Spleen (tissue), 11 donors: Measurements from ENCODE around the gene NUB1. TPM values are rescaled to one million over a fixed set of nuclear protein-coding genes. Genes with fewer than 3 reads are reported as not detected.
A peak's percentile ranks its signal among the peaks of the same experiment; 100 is the strongest.

ENCODE experiments used
- DNase-seq: peaks from one replicate; pipeline ENCODE4 v3.0.0-alpha.2; 2020
- H3K27ac ChIP-seq, 8 donors: fragments of 200-600 bp; sonication (generic) in 7 of 8; 1 replicate in 4 of 8; 2 replicates in 4 of 8; pipeline versions ENCODE4 v1.5.0 to v1.8.0; 2016 to 2021; ENCODE audit warnings: inconsistent platforms in 4 of 8, mild to moderate bottlenecking in 4 of 8, moderate library complexity in 1 of 8
- H3K27me3 ChIP-seq, 7 donors: fragments of 200-600 bp; sonication (generic) in 6 of 7; replicated peaks in 1 of 7; 1 replicate in 4 of 7; 2 replicates in 3 of 7; pipeline versions ENCODE4 v1.5.0 to v1.8.0; 2016 to 2021; ENCODE audit warnings: inconsistent platforms in 3 of 7, mild to moderate bottlenecking in 1 of 7
- H3K36me3 ChIP-seq, 6 donors: fragments of 200-600 bp; sonication (generic) in 5 of 6; 1 replicate in 4 of 6; 2 replicates in 2 of 6; pipeline versions ENCODE4 v1.5.0 to v1.8.0; 2016 to 2021; ENCODE audit warnings: inconsistent platforms in 2 of 6
- H3K4me1 ChIP-seq, 6 donors: fragments of 200-600 bp; sonication (generic) in 5 of 6; 1 replicate in 3 of 6; 2 replicates in 3 of 6; pipeline versions ENCODE4 v1.5.0 to v1.8.0; 2016 to 2021; ENCODE audit warnings: inconsistent platforms in 3 of 6
- H3K4me3 ChIP-seq, 8 donors: fragments of 200-600 bp; sonication (generic) in 7 of 8; 1 replicate in 4 of 8; 2 replicates in 4 of 8; pipeline versions ENCODE4 v1.5.0 to v1.8.0; 2016 to 2021; ENCODE audit warnings: inconsistent platforms in 4 of 8, mild to moderate bottlenecking in 4 of 8, moderate library complexity in 2 of 8
- H3K9me3 ChIP-seq, 8 donors: fragments of 200-600 bp; sonication (generic) in 7 of 8; 1 replicate in 4 of 8; 2 replicates in 4 of 8; pipeline versions ENCODE4 v1.5.0 to v1.8.0; 2016 to 2021; ENCODE audit warnings: inconsistent platforms in 4 of 8
- CTCF ChIP-seq, 11 experiments: fragments of 200-600 bp in 7 of 11; fragments of 450-650 bp in 4 of 11; sonication (generic) in 4 of 11; IDR thresholded peaks in 8 of 11; conservative IDR thresholded peaks in 3 of 11; 1 replicate in 7 of 11; 2 replicates in 4 of 11; pipeline versions ENCODE4 v1.4.0 to v1.8.0; 2016 to 2021; ENCODE audit warnings: antibody characterized with exemption in 11 of 11, inconsistent platforms in 4 of 11, mild to moderate bottlenecking in 1 of 11
- POLR2A ChIP-seq, 3 donors: fragments of 450-650 bp; IDR thresholded peaks; one replicate each; pipeline ENCODE4 v1.5.1; 2017; ENCODE audit warnings: antibody characterized with exemption in 3 of 3, mild to moderate bottlenecking in 1 of 3
- POLR2AphosphoS5 ChIP-seq, 3 donors: sonication (generic); formaldehyde crosslinking; IDR thresholded peaks; one replicate each; pipeline ENCODE4 v1.5.1; 2017; ENCODE audit warnings: antibody characterized with exemption in 3 of 3
- WGBS, 5 donors: extraction: QIAGEN DNeasy Blood & Tissue Kit in 3 of 5; methylation state at CpG; one replicate each; pipeline versions ENCODE4 v1.1.5 to v1.1.7; 2013 to 2018; 5-methylcytosine and 5-hydroxymethylcytosine counted together
- intact Hi-C: fragments of 100-400 bp; cut with DNase I; formaldehyde crosslinking; loops from one replicate; pipeline ENCODE4 v1.15.0; 2023; ENCODE audit warnings: low total_unique reads
- polyA plus RNA-seq, 3 donors: library from polyadenylated mRNA; stranded (reverse); fragments of 200-250 nt; gene quantifications; one replicate each; pipeline ENCODE4 v1.2.1, GENCODE V29; 2013
- total RNA-seq, 7 donors: library from RNA; depleted of rRNA in 3 of 7; stranded (reverse); fragments of >200 nt in 3 of 7; fragmentation: NEBNext Ultra II Directional in 4 of 7; extraction: Animal tissue kit (Norgen Biotek cat#: 25700) in 4 of 7; gene quantifications; one replicate each; pipeline versions ENCODE4 v1.1.0 to v1.2.1, GENCODE V29; 2016 to 2021
- donor health status: healthy with polysubstance abuse.
- donor health status: DM: no; HTN: no; CAD: no; lungs with moderate emphysema.
- donor health status: DM: no; HTN: no; CAD: no.
- donor health status: Bipolar disorder and iron deficiency.
- donor health status: healthy.
- donor health status: DM: no; HTN: no; CAD: no.
- donor health status: DM: yes; HTN: yes; CAD: no.

The NUB1 gene
- total and polyA plus RNA-seq, 10 donors = 25.2 to 80.9 (median 64.5) TPM

- H3K36me3 ChIP-seq = no peaks in the 10 kb centered on the region
- peaks cover 0 to 38% (median 32%) of the 10 kb centered on the region in 8 donors for H3K9me3 ChIP-seq
- TF ChIP-seq POLR2A (IDR thresholded peaks at IDR 0.05) (no peak), CTCF (IDR thresholded peaks at IDR 0.05 in 8 of 11, conservative IDR thresholded peaks at IDR 0.05 in 3 of 11) (no peak), POLR2AphosphoS5 (IDR thresholded peaks at IDR 0.05) (no peak)
- H3K4me3 ChIP-seq = no peak overlapping the region
- no peak for DNase-seq
- intact Hi-C loops = no loop called here
- H3K27me3 ChIP-seq = no peaks in the 10 kb centered on the region
- 64 to 100% (median 67%) methylated on average over 1 to 3 of the region's 3 CpGs for WGBS, 5 donors
- H3K4me1 ChIP-seq = no peaks in the 10 kb centered on the region
- H3K27ac ChIP-seq = no peak overlapping the region
These were observed 20.3 kb upstream of the NUB1 start for GRCh38 chr7:151321341-151321740.

DNA sequence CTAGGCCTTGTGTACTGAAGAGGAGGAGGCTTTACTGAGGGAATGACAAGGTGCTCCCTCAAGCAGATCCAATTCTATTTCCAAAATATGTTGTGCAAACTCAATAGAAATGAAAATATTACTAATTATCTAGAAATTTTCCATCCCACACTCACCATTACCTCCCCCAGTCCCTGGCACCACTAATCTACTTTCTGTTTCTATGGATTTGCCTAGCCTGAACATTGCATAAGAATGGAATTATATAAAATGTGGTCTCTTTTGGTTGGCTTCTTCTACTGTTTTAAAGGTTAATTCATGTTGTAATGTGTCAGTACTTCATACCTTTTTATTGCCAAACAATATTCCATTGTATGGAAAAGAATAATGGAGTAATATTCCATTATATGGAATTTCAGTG is 18.7 kb upstream of the NUB1 start:
- Histone ChIP-seq H3K36me3 (no peaks in the 10 kb centered on the region), H3K4me1 (no peaks in the 10 kb centered on the region), H3K4me3 (no peak overlapping the region), H3K9me3 (peaks cover 0 to 44% (median 32%) of the 10 kb centered on the region in 8 donors), H3K27ac (no peak overlapping the region), H3K27me3 (no peaks in the 10 kb centered on the region)
- intact Hi-C loops = no loop called here
- TF ChIP-seq POLR2AphosphoS5 (IDR thresholded peaks at IDR 0.05) (no peak), POLR2A (IDR thresholded peaks at IDR 0.05) (no peak), CTCF (IDR thresholded peaks at IDR 0.05 in 8 of 11, conservative IDR thresholded peaks at IDR 0.05 in 3 of 11) (no peak)
- no peak for DNase-seq

- WGBS, 5 donors = 85 to 94% (median 92%) methylated on average over 2 of the region's 2 CpGs
These were observed 14.6 kb upstream of the NUB1 start for GRCh38 chr7:151327022-151327421.

DNA sequence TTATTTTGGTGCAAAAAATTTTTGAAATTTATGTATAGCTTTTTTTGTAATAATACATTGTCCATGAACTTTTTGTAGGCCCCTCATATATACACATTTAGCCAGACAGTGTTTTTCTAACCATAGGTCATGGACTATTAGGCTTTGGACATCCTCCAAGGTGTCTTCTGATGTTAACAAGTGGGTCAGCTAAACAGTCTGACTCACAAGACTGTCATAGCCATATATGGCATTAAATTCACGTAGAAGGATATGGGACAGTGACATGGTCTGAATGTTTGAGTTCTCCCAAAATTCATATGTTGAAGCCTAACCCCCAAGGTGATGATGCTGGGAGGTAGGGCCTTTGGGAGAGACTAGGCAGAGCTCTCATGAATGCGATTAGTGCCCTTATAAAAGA is 14.0 kb upstream of the NUB1 start:
- intact Hi-C loops = no loop called here
- no peak for DNase-seq

More at GRCh38 chr7:151327022-151327421, 14.6 kb upstream of the NUB1 start:
- TF ChIP-seq CTCF (IDR thresholded peaks at IDR 0.05 in 8 of 11, conservative IDR thresholded peaks at IDR 0.05 in 3 of 11) = no peak
- no peak for TF ChIP-seq POLR2AphosphoS5 (IDR thresholded peaks at IDR 0.05)
- H3K36me3 ChIP-seq = no peaks in the 10 kb centered on the region
- H3K4me3 ChIP-seq = no peak overlapping the region
- H3K9me3 ChIP-seq = peaks cover 0 to 7% (median 0%) of the 10 kb centered on the region in 8 donors
- no peaks in the 10 kb centered on the region for H3K4me1 ChIP-seq
- no peaks in the 10 kb centered on the region for H3K27me3 ChIP-seq
- no peak for DNase-seq
- intact Hi-C loops = no loop called here
- no peak overlapping the region for H3K27ac ChIP-seq

More for the DNA sequence above, 14.0 kb upstream of the NUB1 start:
- Histone ChIP-seq H3K27me3 (no peaks in the 10 kb centered on the region), H3K27ac (peak overlapping the region in 5 of 8 donors; percentile 13 to 59 (median 43)), H3K4me1 (no peaks in the 10 kb centered on the region), H3K9me3 (peaks cover 0 to 7% (median 0%) of the 10 kb centered on the region in 8 donors), H3K4me3 (no peak overlapping the region), H3K36me3 (no peaks in the 10 kb centered on the region)
- 68 to 77% (median 75%) methylated on average over 2 of the region's 2 CpGs for WGBS, 5 donors
- no peak for TF ChIP-seq POLR2A (IDR thresholded peaks at IDR 0.05)
- TF ChIP-seq POLR2AphosphoS5 (IDR thresholded peaks at IDR 0.05) = no peak
- TF ChIP-seq CTCF (IDR thresholded peaks at IDR 0.05 in 8 of 11, conservative IDR thresholded peaks at IDR 0.05 in 3 of 11) = no peak
